SK-N-SH (cell line): Measurements from ENCODE around the gene BMF.

Experiments
- CTCF ChIP-seq: fragments of 200-600 bp; sonication (generic); IDR thresholded peaks from 2 replicates; pipeline ENCODE4 v1.6.1; 2017; ENCODE audit warnings: antibody characterized with exemption, mild to moderate bottlenecking, moderate library complexity
- EP300 ChIP-seq, 2 experiments: IDR thresholded peaks; 2 replicates each; pipeline versions ENCODE4 v1.4.0 to v1.6.1; 2012; ENCODE audit warnings: borderline replicate concordance in 1 of 2, low read depth in 1 of 2, low read length in 1 of 2
- EZH2phosphoT487 ChIP-seq: fragments of 200-600 bp; sonication (generic); IDR thresholded peaks from 2 replicates; pipeline ENCODE4 v1.6.1; 2017; ENCODE audit warnings: low read depth, mixed run types, mild to moderate bottlenecking, antibody characterized with exemption, moderate library complexity, borderline replicate concordance
- FOSL2 ChIP-seq: IDR thresholded peaks from 2 replicates; pipeline ENCODE4 v1.4.0; 2012; ENCODE audit warnings: low read depth, mild to moderate bottlenecking, moderate library complexity, borderline replicate concordance
- FOXJ3 ChIP-seq: sonication (generic); formaldehyde crosslinking; IDR thresholded peaks from 2 replicates; pipeline ENCODE4 v1.5.1; 2020; ENCODE audit warnings: mild to moderate bottlenecking, missing genetic modification reagents
- POLR2AphosphoS5 ChIP-seq: IDR thresholded peaks from 2 replicates; pipeline ENCODE4 v1.6.1; 2012; ENCODE audit warnings: low read depth, low read length
- RCOR1 ChIP-seq: fragments of 150-350 bp; IDR thresholded peaks from 2 replicates; pipeline ENCODE4 v1.6.1; 2017; ENCODE audit warnings: antibody characterized with exemption, low read length
- TEAD4 ChIP-seq: IDR thresholded peaks from 2 replicates; pipeline ENCODE4 v1.4.0; 2012; ENCODE audit warnings: mild to moderate bottlenecking, borderline replicate concordance; ENCODE audit not compliant: insufficient read depth
- USF2 ChIP-seq: fragments of 150-350 bp; IDR thresholded peaks from 2 replicates; pipeline ENCODE4 v1.6.1; 2017; ENCODE audit warnings: antibody characterized with exemption, low read length, low read depth, borderline replicate concordance

GRCh38 chr15:40095371-40096093, 13.1 kb downstream of the BMF start:
- TF ChIP-seq CTCF (no peak), EP300 (IDR thresholded peaks at IDR 0.05; ENCODE audit: borderline replicate concordance in 1 of 2, low read depth in 1 of 2, low read length in 1 of 2) (no peak), EZH2phosphoT487 (no peak), RCOR1 (no peak), USF2 (no peak), FOXJ3 (CRISPR knock-in tag) (no peak), FOSL2 (no peak), TEAD4 (no peak), POLR2AphosphoS5 (no peak)
